HepG2 (cell line): Measurements from ENCODE around the gene RUSC1. TPM values are rescaled to one million over a fixed set of nuclear protein-coding genes. Genes with fewer than 3 reads are reported as not detected.

Source experiments
- BCL6 ChIP-seq: IDR thresholded peaks from 2 replicates; pipeline ENCODE4 v1.6.1; 2016; ENCODE audit warnings: missing genetic modification reagents, missing compliant biosample characterization
- CENPT ChIP-seq: sonication (generic); formaldehyde crosslinking; IDR thresholded peaks from 2 replicates; pipeline ENCODE4 v1.8.0; 2022; ENCODE audit warnings: low read depth, mild to moderate bottlenecking, moderate library complexity, missing genetic modification reagents
- FOXK1 ChIP-seq: sonication (generic); formaldehyde crosslinking; IDR thresholded peaks from 2 replicates; pipeline ENCODE4 v1.4.0; 2020; ENCODE audit warnings: low read depth, missing genetic modification reagents, borderline replicate concordance
- GATA4 ChIP-seq: sonication (generic); IDR thresholded peaks from 2 replicates; pipeline ENCODE4 v1.6.1; 2016; ENCODE audit warnings: antibody characterized with exemption, low read depth, borderline replicate concordance
- HMGA1 ChIP-seq: sonication (generic); formaldehyde crosslinking; conservative IDR thresholded peaks from 2 replicates; pipeline ENCODE4 v1.4.0; 2020; ENCODE audit warnings: missing genetic modification reagents
- HOXA3 ChIP-seq: sonication (generic); formaldehyde crosslinking; IDR thresholded peaks from 2 replicates; pipeline ENCODE4 v1.5.0; 2020; ENCODE audit warnings: missing genetic modification reagents
- ISL2 ChIP-seq: sonication (generic); formaldehyde crosslinking; IDR thresholded peaks from 2 replicates; pipeline ENCODE4 v1.5.0; 2020; ENCODE audit warnings: missing genetic modification reagents
- MEIS2 ChIP-seq: sonication (generic); formaldehyde crosslinking; IDR thresholded peaks from 2 replicates; pipeline ENCODE4 v1.9.0; 2021; ENCODE audit warnings: mild to moderate bottlenecking, missing genetic modification reagents
- MZF1 ChIP-seq: sonication (generic); formaldehyde crosslinking; IDR thresholded peaks from 2 replicates; pipeline ENCODE4 v1.8.1; 2023; ENCODE audit warnings: mild to moderate bottlenecking, missing genetic modification reagents, borderline replicate concordance
- PAF1 ChIP-seq: IDR thresholded peaks from 2 replicates; pipeline ENCODE4 v1.6.1; 2016; ENCODE audit warnings: missing genetic modification reagents, missing compliant biosample characterization
- RBM22 ChIP-seq: fragments of 200-400 bp; formaldehyde crosslinking; optimal IDR thresholded peaks from 2 replicates; pipeline ENCODE3; 2017; ENCODE audit warnings: mild to moderate bottlenecking, low read length, moderate library complexity
- REL ChIP-seq: sonication (generic); formaldehyde crosslinking; conservative IDR thresholded peaks from 2 replicates; pipeline ENCODE4 v1.8.0; 2022; ENCODE audit warnings: mild to moderate bottlenecking, missing genetic modification reagents, moderate library complexity
- RFXAP ChIP-seq: sonication (generic); formaldehyde crosslinking; IDR thresholded peaks from 2 replicates; pipeline ENCODE4 v1.4.0; 2020; ENCODE audit warnings: missing genetic modification reagents, borderline replicate concordance
- SIN3A ChIP-seq: IDR thresholded peaks from 2 replicates; pipeline ENCODE4 v1.6.1; 2011; ENCODE audit warnings: low read depth, mild to moderate bottlenecking, control low read depth, low read length, borderline replicate concordance
- YEATS4 ChIP-seq: sonication (generic); formaldehyde crosslinking; IDR thresholded peaks from 2 replicates; pipeline ENCODE4 v1.4.0; 2020; ENCODE audit warnings: missing genetic modification reagents, borderline replicate concordance
- ZBTB46 ChIP-seq: sonication (generic); formaldehyde crosslinking; IDR thresholded peaks from 2 replicates; pipeline ENCODE4 v1.4.0; 2020; ENCODE audit warnings: mild to moderate bottlenecking, missing genetic modification reagents, borderline replicate concordance
- ZMAT3 ChIP-seq: sonication (generic); formaldehyde crosslinking; conservative IDR thresholded peaks from 2 replicates; pipeline ENCODE4 v1.7.0; 2021; ENCODE audit warnings: missing genetic modification reagents
- ZNF17 ChIP-seq: sonication (generic); formaldehyde crosslinking; IDR thresholded peaks from 2 replicates; pipeline ENCODE4 v1.5.0; 2020; ENCODE audit warnings: mild to moderate bottlenecking, missing genetic modification reagents
- ZNF180 ChIP-seq: sonication (generic); formaldehyde crosslinking; IDR thresholded peaks from 2 replicates; pipeline ENCODE4 v1.4.0; 2020; ENCODE audit warnings: low read depth, missing genetic modification reagents, borderline replicate concordance
- ZNF281 ChIP-seq: sonication (generic); formaldehyde crosslinking; IDR thresholded peaks from 2 replicates; pipeline ENCODE4 v1.4.0; 2020; ENCODE audit warnings: missing genetic modification reagents, borderline replicate concordance
- ZNF333 ChIP-seq: sonication (generic); formaldehyde crosslinking; IDR thresholded peaks from 2 replicates; pipeline ENCODE4 v1.4.0; 2020; ENCODE audit warnings: mild to moderate bottlenecking, missing genetic modification reagents, borderline replicate concordance
- ZNF564 ChIP-seq: sonication (generic); formaldehyde crosslinking; IDR thresholded peaks from 2 replicates; pipeline ENCODE4 v1.8.1; 2023; ENCODE audit warnings: mild to moderate bottlenecking, missing genetic modification reagents
- ZNF616 ChIP-seq: sonication (generic); formaldehyde crosslinking; IDR thresholded peaks from 2 replicates; pipeline ENCODE4 v1.5.0; 2020; ENCODE audit warnings: low read depth, mild to moderate bottlenecking, missing genetic modification reagents
- ZNF691 ChIP-seq: sonication (generic); formaldehyde crosslinking; IDR thresholded peaks from 2 replicates; pipeline ENCODE4 v1.4.0; 2020; ENCODE audit warnings: missing genetic modification reagents, low read depth, mild to moderate bottlenecking, borderline replicate concordance
- ZNF747 ChIP-seq: sonication (generic); formaldehyde crosslinking; IDR thresholded peaks from 2 replicates; pipeline ENCODE4 v1.8.1; 2023; ENCODE audit warnings: missing genetic modification reagents, mild to moderate bottlenecking, borderline replicate concordance
- polyA plus RNA-seq, 8 experiments: library from polyadenylated mRNA; depleted of rRNA in 3 of 8; stranded (reverse) in 7 of 8; unstranded in 1 of 8; fragments of >200 nt; fragmentation: Illumina TruSeq in 4 of 8; extraction: Trizol in 4 of 8; gene quantifications; 2 replicates each; pipeline versions ENCODE4 v1.2.1 to v1.2.3, GENCODE V29; 2011 to 2016; ENCODE audit warnings: low read depth in 4 of 8, missing spikeins in 1 of 8, mixed read lengths in 1 of 8; ENCODE audit not compliant: insufficient read depth in 1 of 8
- total RNA-seq, 5 experiments: library from RNA; depleted of rRNA; stranded (reverse); fragments of >200 nt; fragmentation: Illumina TruSeq; extraction: Trizol; gene quantifications; 2 replicates each; pipeline ENCODE4 v1.2.3, GENCODE V29; 2016; ENCODE audit warnings: low read depth in 1 of 5

RUSC1 gene
- total and polyA plus RNA-seq, 2 of the 13 experiments (the other 11 are each of a cell fraction or from before 2014, with no cell fraction given), result 18.7 to 20.4 TPM

- peak; percentile 3 for TF ChIP-seq ISL2 (CRISPR knock-in tag)
- TF ChIP-seq CENPT, result no peak
- no peak for TF ChIP-seq ZBTB46 (CRISPR knock-in tag)
- TF ChIP-seq ZNF281 (CRISPR knock-in tag), result no peak
- TF ChIP-seq ZNF564 (CRISPR knock-in tag), result no peak
- TF ChIP-seq MZF1 (CRISPR knock-in tag), result no peak
- peak; percentile 78; the same call in 1 of the 2 replicates for TF ChIP-seq MEIS2 (CRISPR knock-in tag)
- 0 out of 2 replicates have a peak, but pooled peaks have one; percentile 48 for TF ChIP-seq ZNF691 (CRISPR knock-in tag)
- no peak for TF ChIP-seq BCL6 (CRISPR knock-in tag)
- peak; percentile 73 for TF ChIP-seq RFXAP (CRISPR knock-in tag)
- TF ChIP-seq ZNF747 (CRISPR knock-in tag), result peak; percentile 46
- peak; percentile 89 for TF ChIP-seq HOXA3 (CRISPR knock-in tag)
- TF ChIP-seq ZNF333 (CRISPR knock-in tag), result no peak
- TF ChIP-seq ZMAT3 (CRISPR knock-in tag), result peak; percentile 58; the same call in 1 of the 2 replicates
- TF ChIP-seq HMGA1 (CRISPR knock-in tag), result no peak
- TF ChIP-seq GATA4, result peak; percentile 30; the same call in 1 of the 2 replicates
- peak; percentile 83; the same call in 1 of the 2 replicates for TF ChIP-seq REL (CRISPR knock-in tag)
- TF ChIP-seq ZNF180 (CRISPR knock-in tag), result no peak
- no peak for TF ChIP-seq ZNF616 (CRISPR knock-in tag)
- TF ChIP-seq RBM22, result no peak
- TF ChIP-seq FOXK1 (CRISPR knock-in tag), result peak; percentile 78; the same call in 1 of the 2 replicates
- no peak for TF ChIP-seq ZNF17 (CRISPR knock-in tag)
- peak; percentile 78; the same call in 1 of the 2 replicates for TF ChIP-seq SIN3A
- TF ChIP-seq YEATS4 (CRISPR knock-in tag), result peak; percentile 96
- TF ChIP-seq PAF1 (CRISPR knock-in tag), result no peak
Measured at GRCh38 chr1:155273343-155274245, 47.1 kb upstream of the RUSC1 start, which contains the start of gene CLK2 (continued).
